GM19328 (cell line): ENCODE results near the gene CDH4.

Experiments used
- ATAC-seq: cut with Tn5 transposase; IDR thresholded peaks from one replicate; pipeline ENCODE4 v1.9.1; 2021; ENCODE audit warnings: mild to moderate bottlenecking, moderate library complexity; ENCODE audit not compliant: unreplicated experiment

Gene CDH4

GRCh38 chr20:61657721-61658377, 405.8 kb downstream of the CDH4 start:
- no peak for ATAC-seq

GRCh38 chr20:61658563-61658962, 406.5 kb downstream of the CDH4 start:
- ATAC-seq: no peak

DNA sequence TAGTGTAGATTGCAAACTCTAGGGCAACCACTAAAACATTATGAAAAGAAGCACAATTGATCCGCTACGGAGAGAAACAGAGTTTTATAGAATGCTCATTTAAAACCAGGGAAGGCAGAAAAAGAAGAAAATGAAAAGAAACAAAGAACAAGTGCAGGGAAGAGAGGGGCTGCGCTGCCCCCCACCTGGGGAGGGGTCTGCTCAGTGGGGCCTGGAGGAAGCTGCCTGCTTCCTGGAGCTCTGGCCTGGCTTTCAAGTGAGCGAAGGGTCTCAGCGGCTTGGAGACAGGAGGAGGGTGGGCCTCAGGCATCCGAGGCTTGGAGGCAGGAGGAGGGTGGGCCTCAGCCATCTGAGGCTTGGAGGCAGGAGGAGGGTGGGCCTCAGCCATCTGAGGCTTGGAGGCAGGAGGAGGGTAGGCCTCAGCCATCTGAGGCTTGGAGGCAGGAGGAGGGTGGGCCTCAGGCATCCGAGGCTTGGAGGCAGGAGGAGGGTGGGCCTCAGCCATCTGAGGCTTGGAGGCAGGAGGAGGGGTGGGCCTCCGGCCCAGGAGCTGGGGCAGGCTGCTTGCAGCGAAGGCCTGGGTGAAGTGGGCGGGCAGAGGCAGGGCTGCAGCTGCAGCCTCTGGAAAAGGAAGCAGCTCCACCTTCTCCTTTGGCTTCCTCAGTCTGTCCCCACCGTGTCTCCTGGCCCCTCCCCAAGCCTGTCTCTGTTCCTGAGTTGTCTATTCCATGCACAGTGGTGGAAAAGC, 407.4 kb downstream of the CDH4 start:
- no peak for ATAC-seq

GRCh38 chr20:61659994-61660346, 407.9 kb downstream of the CDH4 start:
- no peak for ATAC-seq

DNA sequence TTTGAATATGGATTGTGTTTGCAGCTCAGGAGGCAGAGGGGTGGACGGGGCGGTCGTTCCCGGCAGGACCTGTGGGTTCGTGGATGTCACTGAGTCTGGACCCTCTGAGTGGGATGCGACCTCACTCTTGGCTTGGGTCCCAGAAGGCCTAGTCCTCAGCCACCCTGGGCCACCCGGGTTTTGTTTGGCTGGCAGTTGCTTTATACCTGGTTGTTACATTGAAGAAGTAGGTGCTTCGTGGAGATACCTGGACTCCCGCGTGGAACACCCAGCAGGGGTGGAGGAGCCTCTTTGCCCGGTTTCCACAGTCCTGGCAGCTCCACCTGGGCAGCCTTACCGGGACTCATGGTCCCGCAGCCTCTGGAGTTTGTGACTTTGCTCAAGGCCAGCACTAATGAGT, 408.5 kb downstream of the CDH4 start:
- no peak for ATAC-seq

DNA sequence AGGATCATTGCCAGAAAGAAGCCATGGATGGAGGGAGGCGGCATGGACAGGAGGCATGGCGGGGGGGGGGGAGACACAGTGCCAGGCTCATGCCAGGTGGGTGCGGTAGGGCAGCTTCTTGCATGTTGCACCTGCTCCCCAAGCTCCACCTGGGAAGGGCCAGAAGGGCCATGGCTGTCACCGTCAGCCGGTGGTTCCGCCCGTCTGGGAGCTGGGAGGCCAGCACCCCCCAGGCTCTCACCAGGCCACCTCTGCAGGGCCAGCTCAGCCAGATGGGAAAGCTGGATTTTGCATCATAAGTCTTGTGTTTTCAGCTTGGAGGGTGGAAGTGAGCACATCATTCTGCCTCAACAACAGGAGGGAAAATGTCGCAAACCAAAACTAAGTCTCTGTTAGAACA, 409.0 kb downstream of the CDH4 start:
- ATAC-seq: no peak

- no peak for ATAC-seq
Measured at GRCh38 chr20:61661583-61661982, 409.5 kb downstream of the CDH4 start.

DNA sequence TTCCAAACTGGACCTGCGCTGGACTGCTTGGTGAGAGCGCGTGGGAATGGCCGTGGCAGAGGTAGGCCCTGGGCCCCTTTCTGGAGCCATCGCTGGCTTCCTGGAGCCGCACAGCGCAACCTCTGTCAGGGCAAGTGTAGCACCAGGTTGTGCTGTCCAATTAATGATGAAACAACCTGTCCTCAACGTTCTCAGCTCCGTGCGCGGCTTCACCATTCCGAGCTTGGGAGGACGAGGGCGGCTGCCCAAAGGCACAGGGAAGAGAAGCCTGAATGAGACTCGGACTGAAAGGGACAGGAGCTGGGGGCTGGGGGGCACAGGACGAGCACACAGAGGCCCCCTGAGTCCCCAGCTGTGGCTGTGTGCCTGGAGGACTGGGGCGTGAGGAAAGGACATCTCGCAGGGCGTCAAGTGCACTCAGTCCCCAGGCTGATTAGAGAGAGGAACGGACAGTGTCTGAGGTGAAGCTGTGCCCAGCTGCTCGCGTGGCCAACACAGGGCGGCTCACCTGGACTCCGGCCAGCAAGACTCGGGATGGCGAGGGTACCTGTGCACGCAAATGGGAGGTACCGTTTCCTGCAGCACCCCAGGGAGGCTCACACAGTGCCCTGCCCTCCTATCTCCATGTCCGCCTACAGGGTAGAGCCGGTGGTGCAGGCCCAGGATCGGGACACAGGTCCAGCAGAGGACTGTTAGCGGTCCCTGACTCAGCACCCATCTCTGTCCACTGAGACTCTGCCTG, 410.3 kb downstream of the CDH4 start:
- ATAC-seq: no peak

- no peak for ATAC-seq
Measured at GRCh38 chr20:61662968-61663331, 410.9 kb downstream of the CDH4 start.

GRCh38 chr20:61663521-61664425, 411.7 kb downstream of the CDH4 start:
- no peak for ATAC-seq

DNA sequence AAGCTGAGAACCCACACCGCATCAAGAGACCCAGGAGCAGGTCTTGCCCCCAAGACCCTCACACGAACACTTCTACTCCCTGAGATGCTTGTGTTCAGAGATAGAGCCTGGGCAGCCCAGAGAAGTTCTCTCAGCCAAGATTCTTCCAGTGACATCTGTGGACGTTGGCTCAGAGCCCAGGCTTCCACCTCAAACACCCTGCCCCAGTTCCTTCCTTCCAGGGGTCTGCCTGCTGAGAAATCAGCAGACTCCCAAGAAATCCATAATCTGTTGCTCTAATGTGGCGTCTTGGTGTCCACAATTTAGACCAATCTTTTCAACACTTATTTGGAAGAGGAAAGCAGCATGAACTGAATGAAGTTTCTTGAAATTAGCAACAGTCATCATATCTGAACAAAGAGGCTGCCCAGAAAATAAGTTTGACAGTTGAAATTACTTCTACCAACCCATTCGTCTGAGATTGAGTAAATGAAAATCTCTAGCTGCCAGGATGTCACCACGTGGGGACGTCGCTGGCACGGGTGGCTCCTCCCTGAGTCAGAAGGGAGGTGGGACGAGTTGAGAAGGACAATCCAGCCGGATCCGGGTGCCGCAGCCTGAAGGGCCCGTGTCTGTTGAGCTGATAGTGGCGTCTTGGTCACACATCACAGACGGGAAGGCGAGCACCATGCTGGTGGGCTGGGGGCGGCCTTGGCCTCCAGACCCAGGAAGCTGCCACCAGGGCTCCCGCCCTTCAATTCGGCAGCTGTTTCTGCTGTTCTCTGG, 412.7 kb downstream of the CDH4 start:
- ATAC-seq: no peak

DNA sequence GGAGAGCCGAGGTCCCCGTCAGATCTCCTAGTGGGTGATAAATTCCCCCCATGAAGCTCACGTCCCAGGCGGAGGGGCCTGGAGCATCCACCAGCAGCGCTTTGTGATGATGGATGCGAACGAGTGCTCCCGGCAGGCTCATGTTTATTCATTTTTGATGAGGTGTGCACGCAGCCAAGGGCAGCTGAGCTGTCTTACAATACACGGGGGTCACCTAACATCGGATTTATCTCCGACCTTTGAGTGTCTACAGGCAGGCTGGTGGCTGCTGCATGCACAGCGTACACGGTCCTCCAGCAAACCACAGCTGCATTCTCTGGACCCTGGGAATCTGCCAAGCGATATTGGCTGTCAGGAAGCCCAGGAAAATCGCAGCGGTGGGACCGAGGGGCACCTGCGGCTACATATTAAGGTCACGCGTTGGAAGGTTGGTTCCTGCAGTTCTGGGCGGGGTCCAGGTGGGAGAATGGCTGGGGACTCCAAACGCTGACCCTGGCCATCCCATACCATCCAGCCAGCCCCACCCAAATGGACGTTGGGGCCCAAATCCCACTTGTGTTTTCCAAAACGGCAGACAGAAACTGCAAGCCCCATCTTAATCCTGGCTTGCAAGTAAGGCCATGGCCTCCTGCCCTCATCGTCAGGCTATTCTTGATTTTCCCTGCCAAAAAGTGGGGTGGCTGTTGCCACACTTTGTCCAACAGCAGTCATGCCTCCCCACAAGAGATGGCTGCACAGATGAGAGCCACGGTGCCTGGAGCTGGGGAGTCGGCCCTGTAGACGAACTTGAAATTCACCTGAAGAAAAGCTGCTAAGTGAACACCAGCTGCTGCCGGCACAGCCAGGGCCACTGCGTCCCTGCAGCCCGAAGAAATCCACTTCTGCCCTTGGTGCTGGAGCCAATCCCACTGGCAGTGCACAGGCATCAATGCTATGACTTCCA, 413.7 kb downstream of the CDH4 start:
- no peak for ATAC-seq

- no peak for ATAC-seq
Measured at GRCh38 chr20:61666471-61666832, 414.4 kb downstream of the CDH4 start.

GRCh38 chr20:61667056-61667792, 415.2 kb downstream of the CDH4 start:
- ATAC-seq: no peak

DNA sequence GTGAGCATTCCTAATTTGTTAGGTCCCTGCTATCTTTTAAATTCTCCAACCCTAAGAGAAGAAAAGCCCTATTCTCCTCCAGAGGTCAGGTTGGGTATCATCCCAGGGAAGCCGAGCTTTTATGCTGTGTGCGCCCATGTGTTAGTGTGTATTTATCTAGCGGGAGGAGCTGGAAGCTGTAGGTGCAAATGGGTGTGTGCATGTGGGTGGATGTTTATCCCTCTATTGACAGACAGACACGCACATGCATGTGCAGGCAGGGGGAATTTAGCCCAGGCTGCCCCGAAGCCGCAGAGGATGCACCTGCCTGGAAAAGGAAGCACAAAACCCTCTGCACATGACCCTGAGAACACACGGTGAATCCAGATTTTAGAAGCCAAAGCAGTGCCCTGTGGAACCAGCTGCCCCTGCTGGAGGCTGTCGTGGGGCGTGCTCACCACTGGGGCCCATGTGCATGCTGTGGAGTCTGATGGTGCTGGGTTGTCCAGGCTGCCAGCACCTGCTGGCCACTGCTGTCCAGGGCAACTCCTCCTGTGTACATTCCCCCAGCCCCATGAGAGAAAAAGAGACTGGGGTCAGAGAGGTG, 416.1 kb downstream of the CDH4 start:
- ATAC-seq: no peak

DNA sequence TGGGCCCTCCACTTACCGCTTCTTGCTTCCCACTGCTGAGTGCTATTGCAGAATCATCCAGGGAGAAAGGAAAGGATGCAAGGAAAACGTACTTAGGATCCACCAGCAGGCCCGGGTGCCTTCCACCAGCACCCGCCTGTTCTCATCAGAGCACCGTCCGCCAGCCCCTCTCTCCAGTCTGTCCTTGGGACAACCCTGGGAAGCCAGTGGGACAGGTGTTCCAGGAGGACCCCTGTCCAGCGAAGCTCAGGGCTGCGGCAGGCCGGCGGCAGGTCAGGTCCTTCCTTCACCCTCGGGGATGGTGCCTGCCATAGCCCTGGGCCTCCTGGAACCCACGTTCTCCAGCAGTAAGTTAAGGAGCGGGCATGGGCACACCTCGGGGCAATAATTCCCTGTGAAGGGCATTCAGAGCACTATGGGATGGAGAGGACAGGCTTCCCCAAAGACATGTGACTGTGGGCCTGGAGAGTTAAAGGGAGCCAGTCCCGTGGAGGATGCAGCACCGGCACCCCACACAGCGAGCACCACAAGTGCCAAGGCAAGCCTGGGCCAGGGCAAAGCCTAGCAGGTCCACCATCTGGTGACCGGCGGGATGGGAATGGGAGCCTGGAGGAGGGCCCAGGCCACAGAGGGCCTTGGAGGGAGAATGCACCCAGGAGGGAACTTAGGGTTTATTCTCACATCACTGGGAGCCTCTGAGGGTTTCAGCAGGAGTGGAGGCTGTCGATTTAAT, 416.9 kb downstream of the CDH4 start:
- no peak for ATAC-seq

DNA sequence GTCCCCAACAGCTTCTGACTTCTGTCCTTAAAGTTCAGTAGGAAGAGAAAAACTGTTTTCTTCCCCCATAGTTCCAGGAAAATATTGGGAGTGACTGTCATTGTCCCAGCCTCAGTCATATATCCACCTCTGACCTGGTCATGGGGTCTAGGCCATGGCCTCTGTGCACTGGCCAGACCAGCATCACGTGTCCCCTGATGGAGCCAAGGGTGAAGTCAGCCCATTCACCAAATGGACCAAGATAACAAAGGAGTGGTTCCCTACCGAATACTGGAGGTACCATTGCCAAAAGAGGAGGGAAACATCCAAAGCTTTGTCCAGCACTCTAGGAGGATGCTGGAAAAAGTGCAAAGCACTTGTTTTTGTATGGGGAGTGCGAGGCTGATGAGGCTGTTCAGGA, 418.2 kb downstream of the CDH4 start:
- no peak for ATAC-seq

DNA sequence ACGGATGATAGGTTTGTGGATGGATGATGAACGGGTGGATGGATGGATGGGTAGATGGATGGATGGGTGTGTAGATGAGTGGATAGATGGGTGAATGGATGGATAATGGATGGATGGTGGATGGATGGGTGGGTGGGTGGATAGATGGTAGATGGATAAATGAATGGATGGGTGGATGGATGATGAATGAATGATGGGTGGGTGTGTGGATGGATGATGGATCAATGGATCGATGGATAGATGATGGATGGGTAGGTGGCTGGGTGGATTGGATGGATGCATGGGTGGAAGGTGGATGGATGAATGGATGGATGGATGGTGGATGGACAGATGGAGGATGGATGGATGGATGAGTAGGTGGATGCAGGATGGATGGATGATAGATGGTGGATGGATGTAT, 419.5 kb downstream of the CDH4 start:
- no peak for ATAC-seq
